HG03571 (cell line): ENCODE results near the gene SMYD3.

ENCODE experiments used
- ATAC-seq: cut with Tn5 transposase; IDR thresholded peaks from one replicate; pipeline ENCODE4 v1.9.1; 2021; ENCODE audit not compliant: unreplicated experiment

The SMYD3 gene

DNA sequence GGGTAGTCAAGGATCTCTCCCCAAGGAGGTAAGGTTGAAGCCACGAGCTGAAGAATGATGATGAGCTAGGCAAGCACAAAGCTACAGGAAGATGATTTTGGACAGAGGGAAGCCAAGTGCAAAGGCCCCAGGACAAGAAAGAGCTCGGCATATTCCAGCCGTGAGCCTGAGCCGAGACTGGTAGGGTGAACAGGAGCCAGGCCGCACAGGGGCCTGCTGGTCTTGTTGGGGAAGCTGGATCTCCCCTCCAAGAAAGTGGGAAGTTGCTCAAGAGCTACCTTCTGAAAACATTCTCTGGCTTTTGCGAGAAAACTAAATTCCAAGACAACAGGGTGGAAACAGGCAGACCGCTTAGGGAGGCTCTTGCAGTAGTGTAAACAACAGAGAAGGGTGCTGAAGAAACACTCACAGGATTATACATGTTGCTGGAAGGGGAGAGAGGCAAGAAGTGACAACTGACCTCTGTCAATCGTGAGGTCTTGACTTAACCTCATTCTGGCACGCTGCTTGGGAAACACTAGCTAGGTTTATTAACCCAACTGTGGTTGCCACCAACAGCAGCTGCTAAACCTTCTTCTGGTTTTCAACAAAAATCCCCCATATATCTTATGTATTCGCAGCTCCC is 625.2 kb downstream of the SMYD3 start:
- no peak for ATAC-seq

DNA sequence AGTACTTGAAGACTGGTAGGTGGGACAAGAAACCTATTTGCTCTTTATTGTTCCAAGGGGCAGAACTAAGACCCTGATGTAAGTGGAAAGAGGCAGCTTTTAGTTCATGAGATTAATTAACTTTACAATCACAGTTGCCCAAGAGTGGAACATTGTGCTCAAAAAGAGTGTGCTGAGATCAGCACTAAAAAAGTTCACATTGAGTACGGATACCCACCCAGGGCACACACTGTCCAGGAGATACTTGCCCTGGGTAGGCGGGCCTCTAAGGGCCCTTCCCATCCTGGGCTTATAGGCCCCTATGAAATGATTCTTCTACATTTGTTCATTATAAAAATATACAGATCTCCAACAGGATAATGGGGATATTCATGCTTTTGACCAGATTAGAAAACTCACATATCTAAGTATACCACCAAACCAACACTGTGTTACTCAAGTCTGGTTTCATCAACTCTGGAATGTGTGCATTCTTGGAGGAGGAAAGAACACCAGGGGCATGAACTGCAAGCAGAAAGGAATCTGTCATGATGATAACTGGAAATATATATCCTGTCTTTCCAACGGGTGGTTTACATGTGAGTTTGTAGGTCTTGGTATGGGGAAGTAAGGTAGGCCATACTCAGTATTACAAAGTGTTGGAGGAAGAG is 626.2 kb downstream of the SMYD3 start:
- no peak for ATAC-seq

DNA sequence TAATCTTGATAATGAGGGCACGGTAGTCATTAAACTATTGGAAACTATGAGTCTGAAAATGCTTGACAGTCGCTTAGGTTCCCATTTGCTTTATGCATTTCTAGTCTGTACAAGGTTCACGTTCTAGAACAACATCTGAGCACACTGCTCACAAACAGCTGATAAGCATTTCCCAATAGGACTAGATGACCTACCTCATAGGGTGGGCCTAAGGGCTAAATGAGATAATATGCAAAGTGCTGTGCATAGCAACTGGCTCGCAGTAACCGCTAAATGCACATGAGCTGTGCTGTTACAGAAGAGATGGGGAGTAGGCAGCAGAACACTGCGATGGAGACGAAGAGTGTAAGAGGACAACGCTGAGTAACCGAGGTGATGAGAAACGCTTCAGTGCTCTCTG is 628.0 kb downstream of the SMYD3 start:
- no peak for ATAC-seq

DNA sequence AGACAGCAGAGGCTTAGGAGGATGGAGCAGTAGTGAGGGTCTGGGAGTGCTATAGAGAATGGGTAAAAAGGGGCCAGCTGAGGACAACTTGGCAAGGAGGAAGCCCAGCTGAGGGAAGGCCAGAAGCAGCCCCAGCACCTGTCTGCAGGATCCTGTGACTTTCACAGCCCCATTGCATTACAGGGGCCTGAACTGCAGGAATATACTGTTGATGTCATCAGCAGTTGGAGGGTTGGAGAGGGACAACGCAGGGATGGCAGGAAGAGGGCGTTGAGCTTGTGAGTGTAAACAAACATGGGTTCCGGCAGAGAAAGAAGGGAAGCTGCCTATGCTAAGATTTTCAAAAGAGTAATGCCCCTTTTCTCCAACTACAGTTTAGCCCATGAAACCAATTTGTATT is 628.5 kb downstream of the SMYD3 start:
- ATAC-seq: no peak

DNA sequence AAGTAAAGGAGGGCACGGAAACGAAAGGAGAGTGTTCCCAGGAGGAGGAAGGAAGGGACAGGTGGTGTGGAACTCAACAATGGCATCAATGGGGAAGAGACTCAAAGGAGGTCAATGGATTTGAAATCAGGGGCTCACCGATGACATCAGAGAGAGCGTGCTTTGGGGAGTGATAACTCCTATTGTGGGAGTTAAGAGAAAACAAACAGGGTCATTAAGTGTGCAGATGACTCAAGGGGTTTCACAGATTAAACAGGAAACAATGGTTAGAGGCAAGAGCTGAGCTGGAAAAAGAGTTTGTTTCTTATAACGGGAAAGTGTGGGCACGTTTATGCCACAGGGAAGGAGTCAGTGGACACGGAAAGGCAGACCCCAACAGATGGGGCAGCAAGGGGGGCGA is 629.1 kb downstream of the SMYD3 start:
- ATAC-seq: no peak

DNA sequence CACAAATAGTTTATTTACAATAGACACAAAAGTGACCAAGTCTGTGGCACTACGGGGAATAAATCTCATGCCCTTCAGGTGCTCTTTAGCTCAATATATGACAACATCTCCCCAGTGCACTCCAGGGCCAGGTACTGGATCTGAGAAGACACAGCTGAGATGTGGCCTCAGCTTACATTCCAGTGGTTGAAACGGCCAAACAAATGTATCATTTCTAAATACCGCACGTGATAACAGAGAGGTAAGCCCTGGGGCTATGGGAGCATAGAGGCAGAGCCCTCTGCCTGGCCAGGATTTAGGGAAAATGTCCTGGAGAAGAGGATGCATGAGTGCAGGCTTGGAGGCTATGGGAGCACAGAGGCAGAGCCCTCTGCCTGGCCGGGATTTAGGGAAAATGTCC is 630.5 kb downstream of the SMYD3 start:
- no peak for ATAC-seq

DNA sequence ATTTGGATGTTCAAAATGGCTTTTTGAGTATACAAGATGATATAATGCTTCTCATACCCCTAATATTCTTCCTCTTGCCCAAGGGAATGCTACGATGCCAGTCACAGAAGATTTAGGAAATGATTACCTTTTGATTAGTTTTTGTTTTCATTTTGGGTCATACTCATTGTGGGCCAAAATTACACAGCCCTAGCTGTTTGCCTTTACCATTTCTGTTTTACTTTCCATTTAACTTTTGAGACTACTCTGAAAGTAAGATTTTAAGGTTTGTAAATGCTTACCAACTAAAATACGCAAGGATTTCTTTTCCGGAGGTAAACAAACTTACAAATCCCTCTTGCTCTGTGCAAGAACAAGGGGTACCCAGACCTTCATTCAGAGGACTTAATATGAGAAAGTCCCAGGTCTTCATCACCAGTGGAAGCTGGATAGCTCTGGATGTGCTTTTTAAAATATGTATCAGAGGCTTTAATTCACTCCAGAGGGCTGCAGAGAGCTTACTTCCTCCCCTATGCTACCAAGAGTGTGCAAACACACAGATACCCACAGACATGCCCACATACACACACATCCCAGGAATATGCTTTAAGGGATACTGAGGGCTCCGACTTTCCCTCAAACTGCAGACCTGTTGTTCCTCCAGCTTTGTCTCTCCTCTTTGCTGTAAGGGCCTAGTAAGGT is 631.4 kb downstream of the SMYD3 start:
- no peak for ATAC-seq

DNA sequence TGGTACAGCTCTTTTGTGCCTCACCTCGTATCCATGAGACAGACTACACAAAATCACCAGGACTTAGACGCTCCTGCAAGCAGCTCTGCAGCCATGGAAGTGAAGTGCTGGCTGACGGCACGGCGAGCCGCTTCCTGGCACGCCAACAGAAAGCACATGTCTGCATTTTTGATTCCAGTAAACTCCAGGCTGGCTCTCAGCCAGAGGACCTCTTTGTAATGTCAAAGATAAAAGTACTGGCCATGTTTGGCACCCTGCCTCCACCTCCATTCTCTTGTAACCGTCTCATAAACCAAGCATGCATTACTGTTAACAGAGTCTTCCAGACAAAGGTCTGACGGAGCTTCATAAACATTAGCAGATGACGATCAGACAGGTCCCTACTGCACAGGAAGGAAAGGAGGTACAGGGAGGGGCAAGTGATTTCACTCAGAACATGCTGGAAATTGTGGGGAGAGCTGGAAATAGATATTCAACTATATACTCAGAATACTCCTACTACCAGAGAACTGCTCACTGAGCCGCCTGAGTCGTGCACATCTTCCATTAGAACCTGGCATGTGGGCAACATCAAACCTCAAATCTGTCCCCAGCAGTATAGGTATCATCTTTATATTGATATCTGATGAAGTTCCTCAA is 632.0 kb downstream of the SMYD3 start:
- ATAC-seq: no peak

DNA sequence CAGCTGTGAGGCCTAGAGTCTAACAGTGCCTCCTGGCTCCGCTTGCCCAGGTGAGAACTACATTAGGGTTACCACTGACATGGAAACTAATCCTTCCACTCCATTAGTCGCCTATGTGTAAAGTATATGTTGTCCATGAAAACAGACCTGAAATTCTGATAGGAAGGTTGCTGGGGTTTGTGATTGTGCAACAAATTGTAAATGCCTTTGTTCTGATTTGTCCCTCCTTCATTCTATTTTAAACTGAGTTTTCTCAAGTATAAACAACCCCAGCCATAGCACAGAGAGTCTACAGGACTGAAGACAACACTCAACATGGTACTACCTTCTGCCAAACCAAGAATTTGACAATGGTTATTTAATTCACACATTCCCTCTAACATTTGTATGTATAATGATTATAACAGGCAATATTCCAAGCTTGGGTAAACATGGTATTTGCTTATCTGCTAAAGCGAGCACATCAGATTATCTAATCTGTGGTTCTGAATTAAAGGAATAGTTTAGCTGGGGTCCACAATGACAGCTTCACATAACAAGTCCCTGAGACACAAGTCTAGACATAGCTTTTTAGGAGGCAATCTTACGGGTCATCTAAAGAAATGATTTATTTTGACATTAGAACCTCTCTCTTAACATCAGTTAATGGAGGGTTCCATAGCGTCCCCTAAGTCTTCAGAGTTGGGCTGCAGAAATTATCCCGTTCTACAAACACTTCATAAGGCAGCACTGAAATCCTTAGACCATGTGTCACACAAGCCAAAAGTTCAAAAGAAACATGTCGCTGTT is 633.0 kb downstream of the SMYD3 start:
- ATAC-seq: no peak

DNA sequence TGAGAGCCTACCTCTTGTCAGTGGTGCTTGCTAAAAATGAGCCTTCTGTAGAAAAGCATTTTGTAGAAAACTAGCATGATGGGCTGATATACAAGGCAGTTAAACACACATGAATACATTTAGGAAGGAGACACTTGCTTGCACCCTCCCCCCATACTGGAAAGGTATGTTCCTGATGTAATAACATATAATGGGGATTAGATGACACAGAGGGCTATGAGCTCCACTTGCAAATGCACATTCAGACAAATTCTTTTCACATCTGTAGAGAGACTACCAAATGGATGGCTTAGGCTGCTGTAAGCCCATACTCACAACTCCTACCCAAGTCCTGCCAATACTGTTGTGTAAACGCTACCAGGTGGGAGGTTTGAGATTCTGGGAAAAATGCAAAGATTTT is 634.0 kb downstream of the SMYD3 start:
- no peak for ATAC-seq

DNA sequence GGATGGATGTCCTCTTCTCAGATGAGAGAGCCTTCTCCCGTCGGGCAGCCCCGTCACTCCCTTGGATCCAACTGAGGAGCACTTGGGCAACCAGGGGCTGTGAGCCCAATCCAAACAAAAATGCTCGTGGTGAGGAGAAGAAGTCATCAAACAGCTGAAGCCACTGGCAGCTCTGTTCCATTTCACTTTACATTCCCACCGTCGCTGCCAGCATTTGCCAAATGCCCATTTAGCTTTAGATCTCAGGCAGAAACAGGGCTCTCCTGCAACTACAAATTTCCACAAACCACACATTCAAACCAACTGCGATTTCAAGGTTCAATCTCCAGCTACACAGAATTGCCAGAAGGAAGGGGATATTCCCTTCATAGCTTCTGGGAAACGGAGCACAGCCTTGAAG is 634.6 kb downstream of the SMYD3 start:
- ATAC-seq: no peak

DNA sequence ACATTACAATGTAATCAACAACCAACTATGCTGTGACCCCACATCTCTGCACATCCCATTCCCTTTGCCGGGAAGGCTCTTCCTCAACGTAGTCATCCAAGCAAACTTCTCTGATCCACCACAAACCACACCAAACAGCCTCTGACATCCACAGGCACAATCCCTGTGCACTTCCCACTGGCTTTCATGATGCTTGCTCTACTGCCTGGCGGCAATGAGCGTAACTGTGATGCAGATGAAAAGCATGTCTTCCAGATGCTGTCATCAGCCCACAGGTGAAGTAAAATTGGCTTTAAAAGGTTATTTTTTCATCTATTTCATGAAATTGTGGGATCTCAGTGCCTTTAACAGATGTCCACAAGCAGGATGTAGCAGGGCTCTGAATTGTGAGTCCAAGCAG is 635.2 kb downstream of the SMYD3 start:
- no peak for ATAC-seq

DNA sequence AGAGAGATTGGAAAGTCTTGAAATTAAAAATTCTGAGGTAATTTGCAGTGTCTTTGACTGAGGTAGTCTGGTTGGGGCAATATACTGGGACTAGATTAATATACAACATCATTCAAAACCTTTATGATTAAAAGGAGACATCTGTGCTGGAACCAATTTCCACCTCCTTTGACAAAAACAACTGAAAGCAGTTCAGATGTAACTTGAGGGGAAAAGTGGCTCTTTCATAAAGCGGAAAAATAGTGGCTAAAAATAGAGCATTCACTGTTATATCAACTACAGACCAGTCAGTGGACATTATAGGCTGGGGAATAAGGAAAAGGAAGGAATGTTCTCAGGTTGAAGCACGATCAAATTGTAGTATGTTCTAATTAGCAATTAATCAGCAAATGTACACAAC is 635.9 kb downstream of the SMYD3 start:
- no peak for ATAC-seq

DNA sequence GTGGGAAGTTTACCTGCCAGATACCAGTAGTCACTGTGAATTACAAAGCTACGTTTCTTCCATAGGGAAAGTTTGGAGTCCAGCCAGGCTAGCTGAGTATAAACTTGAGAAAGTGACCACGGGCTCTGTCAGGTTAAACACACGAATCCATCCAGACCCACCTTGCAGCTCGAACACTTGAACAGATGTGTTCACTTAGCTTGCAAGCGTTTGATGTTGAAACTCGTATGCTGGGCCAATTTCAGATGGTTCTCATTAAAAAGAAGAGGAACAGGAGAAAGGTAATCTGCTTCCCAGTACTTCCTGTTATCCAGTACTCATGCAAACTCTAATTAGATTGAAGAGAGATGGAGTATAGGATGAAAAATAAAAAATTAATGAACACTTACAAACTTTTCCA is 636.4 kb downstream of the SMYD3 start:
- no peak for ATAC-seq

DNA sequence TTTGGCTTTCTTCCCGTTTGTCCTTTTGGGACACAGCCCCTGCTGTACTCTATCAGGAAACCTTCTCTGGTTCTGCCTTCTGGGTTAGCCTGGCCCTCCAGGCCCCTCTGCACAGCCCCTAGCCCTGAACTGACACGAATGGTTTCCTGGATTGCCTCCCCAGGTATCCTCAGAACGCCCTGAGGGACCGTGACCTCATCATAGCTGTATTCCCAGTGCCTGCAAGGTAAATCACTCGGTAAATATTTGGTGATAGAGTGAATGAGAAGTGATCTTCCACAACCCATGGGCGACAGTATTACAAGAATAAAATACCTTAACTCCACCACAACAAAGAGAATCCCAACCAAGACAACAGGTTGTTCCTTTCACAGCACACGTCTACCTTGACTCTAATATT is 637.2 kb downstream of the SMYD3 start:
- ATAC-seq: no peak

DNA sequence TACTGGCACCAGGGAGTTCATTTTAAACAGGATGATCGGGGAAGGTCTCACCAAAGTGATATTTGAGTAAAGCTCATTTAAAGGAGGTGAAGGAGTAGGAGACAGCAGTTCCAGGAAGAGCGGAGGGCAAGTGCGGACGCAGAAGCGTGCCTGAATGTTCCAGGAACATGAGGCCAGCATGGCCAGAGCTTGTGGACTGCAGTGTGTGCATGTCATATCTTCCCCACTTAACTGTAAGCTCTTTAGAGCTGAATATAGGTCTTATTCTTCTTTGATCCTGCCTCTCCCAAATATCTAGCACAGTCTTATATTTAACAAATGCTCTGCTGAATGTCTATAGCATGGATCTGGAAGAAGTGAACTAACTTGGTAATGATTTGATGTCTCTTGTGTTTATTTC is 639.3 kb downstream of the SMYD3 start:
- no peak for ATAC-seq

DNA sequence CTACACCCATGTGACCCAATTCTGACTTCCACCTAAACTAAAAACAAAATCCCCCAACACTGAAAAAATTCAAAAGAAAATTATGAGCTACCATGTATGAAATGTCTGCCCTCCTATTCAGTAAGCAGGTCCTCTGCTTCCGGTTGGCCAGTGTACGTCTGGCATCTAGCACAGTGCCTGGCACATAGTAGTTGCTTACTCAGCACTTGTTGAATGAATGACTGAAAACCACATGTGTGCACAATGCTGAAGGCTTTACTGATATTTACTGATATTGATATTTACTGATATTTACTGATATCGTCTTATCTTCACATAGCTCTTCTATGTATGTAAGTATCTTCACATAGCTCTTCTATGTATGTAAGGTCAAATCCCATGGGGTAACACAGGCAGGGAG is 642.2 kb downstream of the SMYD3 start:
- ATAC-seq: no peak

DNA sequence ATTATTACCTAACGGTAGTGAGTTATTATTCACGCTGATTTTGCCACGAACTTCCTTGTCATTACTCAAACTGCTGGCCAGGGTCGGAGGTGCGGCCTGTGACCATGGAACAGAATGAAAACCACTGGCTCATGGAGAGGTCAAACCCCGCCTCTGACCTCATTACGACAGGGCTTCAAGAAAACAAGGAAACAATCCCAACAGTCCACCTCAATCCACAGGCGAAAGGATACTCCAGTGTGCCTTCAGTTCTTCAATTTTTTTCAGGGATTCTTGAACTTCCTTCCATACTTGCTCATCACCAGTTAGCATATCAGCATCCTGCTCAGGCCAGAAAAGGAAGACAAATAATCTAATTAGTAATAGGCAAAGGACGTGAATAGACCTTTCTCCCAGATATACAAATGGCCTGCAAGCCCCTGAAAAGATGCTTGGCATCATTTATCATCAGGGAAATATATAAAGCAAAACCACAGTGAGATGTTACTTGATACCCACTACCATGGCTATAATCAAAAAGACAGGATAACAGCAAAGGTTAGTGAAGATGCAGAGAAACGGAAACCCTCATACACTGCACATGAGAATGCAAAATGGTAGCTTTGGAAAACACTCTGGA is 643.4 kb downstream of the SMYD3 start:
- ATAC-seq: no peak

DNA sequence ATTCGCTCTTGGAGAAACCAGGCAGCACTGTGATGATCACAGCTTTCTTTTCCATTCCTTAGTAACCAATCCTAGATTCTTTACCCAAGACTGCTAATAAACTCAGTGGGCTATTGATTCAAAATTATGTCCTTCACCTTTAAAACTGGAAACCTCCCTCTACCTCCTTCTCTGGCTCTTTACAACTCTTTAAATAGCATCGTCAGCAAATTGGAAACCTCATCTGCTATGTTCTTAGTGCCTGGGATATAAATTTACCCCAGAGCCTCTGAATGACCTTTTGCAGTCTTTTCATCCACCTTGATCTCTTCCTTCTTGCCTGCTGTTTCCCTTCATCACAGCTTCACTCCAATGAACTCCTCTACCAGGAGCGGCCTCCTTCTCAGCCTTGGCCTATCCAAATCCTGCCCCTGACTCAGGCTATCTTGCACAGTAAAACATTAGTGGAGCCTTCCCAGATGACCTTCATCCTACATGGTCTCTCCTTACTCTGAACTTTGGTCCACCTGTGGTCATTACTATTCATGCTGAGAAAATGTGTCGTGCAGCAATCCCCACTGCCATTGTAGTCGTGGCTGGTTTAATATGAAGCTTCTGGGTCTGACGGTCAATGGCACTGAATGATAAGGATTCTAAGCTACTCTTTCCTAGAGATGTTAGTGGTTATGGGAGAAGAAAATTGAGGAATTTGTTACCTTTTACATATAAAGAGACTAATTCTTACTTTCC is 644.1 kb downstream of the SMYD3 start:
- ATAC-seq: no peak
